HepG2 (cell line): ENCODE measurements around the gene ITGA6. TPM values are rescaled to one million over a fixed set of nuclear protein-coding genes. Genes with fewer than 3 reads are reported as not detected.

Experiments used
- CREB1 ChIP-seq, 2 experiments: fragments of 450-650 bp in 1 of 2; IDR thresholded peaks; 2 replicates each; pipeline ENCODE4 v1.6.1; 2016 to 2017; ENCODE audit warnings: control low read depth in 1 of 2, mild to moderate bottlenecking in 1 of 2, missing compliant biosample characterization in 1 of 2, missing genetic modification characterization in 1 of 2
- CSRNP2 ChIP-seq: sonication (generic); formaldehyde crosslinking; conservative IDR thresholded peaks from 2 replicates; pipeline ENCODE4 v1.8.0; 2022; ENCODE audit warnings: low read depth, missing genetic modification reagents
- GMEB2 ChIP-seq: IDR thresholded peaks from 2 replicates; pipeline ENCODE4 v1.6.1; 2016; ENCODE audit warnings: missing biosample characterization, missing genetic modification reagents, low read depth
- HMG20A ChIP-seq: IDR thresholded peaks from 2 replicates; pipeline ENCODE4 v1.6.1; 2016; ENCODE audit warnings: borderline replicate concordance
- HNF4G ChIP-seq, 2 experiments: sonication (generic) in 1 of 2; formaldehyde crosslinking in 1 of 2; IDR thresholded peaks; 2 replicates each; pipeline versions ENCODE4 v1.4.0 to v1.6.1; 2011 to 2020; ENCODE audit warnings: borderline replicate concordance in 2 of 2, low read depth in 2 of 2, mild to moderate bottlenecking in 2 of 2, low read length in 1 of 2, missing genetic modification reagents in 1 of 2, moderate library complexity in 1 of 2
- KLF16 ChIP-seq, 2 experiments: sonication (generic) in 1 of 2; formaldehyde crosslinking in 1 of 2; IDR thresholded peaks; 2 replicates each; pipeline versions ENCODE4 v1.6.1 to v1.8.0; 2016 to 2023; ENCODE audit warnings: missing genetic modification reagents in 2 of 2, missing compliant biosample characterization in 1 of 2
- MYNN ChIP-seq: sonication (generic); formaldehyde crosslinking; IDR thresholded peaks from 2 replicates; pipeline ENCODE4 v1.4.0; 2020; ENCODE audit warnings: mild to moderate bottlenecking, low read depth, missing genetic modification reagents
- NAIF1 ChIP-seq: sonication (generic); formaldehyde crosslinking; IDR thresholded peaks from 2 replicates; pipeline ENCODE4 v1.5.0; 2020; ENCODE audit warnings: mild to moderate bottlenecking, missing genetic modification reagents, borderline replicate concordance
- NPAS2 ChIP-seq: sonication (generic); formaldehyde crosslinking; IDR thresholded peaks from 2 replicates; pipeline ENCODE4 v1.8.0; 2022; ENCODE audit warnings: mild to moderate bottlenecking, missing genetic modification reagents, borderline replicate concordance
- PCBP2 ChIP-seq: fragments of 200-400 bp; formaldehyde crosslinking; optimal IDR thresholded peaks from 2 replicates; pipeline ENCODE3; 2018; ENCODE audit warnings: low read length, low read depth; ENCODE audit not compliant: poor library complexity, severe bottlenecking
- REST ChIP-seq, 2 experiments: IDR thresholded peaks; 2 replicates each; pipeline ENCODE4 v1.6.1; 2011 to 2012; ENCODE audit warnings: low read length in 2 of 2, borderline replicate concordance in 1 of 2, low read depth in 1 of 2, mild to moderate bottlenecking in 1 of 2, moderate library complexity in 1 of 2
- XRCC5 ChIP-seq: fragments of 200-400 bp; formaldehyde crosslinking; optimal IDR thresholded peaks from 2 replicates; pipeline ENCODE3; 2017; ENCODE audit warnings: mild to moderate bottlenecking, low read length
- ZBTB8A ChIP-seq: sonication (generic); formaldehyde crosslinking; IDR thresholded peaks from 2 replicates; pipeline ENCODE4 v1.4.0; 2020; ENCODE audit warnings: mild to moderate bottlenecking, low read depth, missing genetic modification reagents, borderline replicate concordance
- ZNF205 ChIP-seq: IDR thresholded peaks from 2 replicates; pipeline ENCODE4 v1.6.1; 2018; ENCODE audit warnings: missing biosample characterization, missing genetic modification reagents
- ZNF44 ChIP-seq: sonication (generic); formaldehyde crosslinking; IDR thresholded peaks from 2 replicates; pipeline ENCODE4 v1.5.1; 2020; ENCODE audit warnings: mild to moderate bottlenecking, missing genetic modification reagents
- ZNF547 ChIP-seq: sonication (generic); formaldehyde crosslinking; IDR thresholded peaks from 2 replicates; pipeline ENCODE4 v1.5.1; 2020; ENCODE audit warnings: mild to moderate bottlenecking, missing genetic modification reagents
- ZNF556 ChIP-seq: sonication (generic); formaldehyde crosslinking; IDR thresholded peaks from 2 replicates; pipeline ENCODE4 v1.4.0; 2020; ENCODE audit warnings: mild to moderate bottlenecking, missing genetic modification reagents, borderline replicate concordance
- ZNF598 ChIP-seq: sonication (generic); formaldehyde crosslinking; IDR thresholded peaks from 2 replicates; pipeline ENCODE4 v1.5.1; 2020; ENCODE audit warnings: mild to moderate bottlenecking, missing genetic modification reagents, borderline replicate concordance
- ZNF619 ChIP-seq: sonication (generic); formaldehyde crosslinking; IDR thresholded peaks from 2 replicates; pipeline ENCODE4 v1.4.0; 2020; ENCODE audit warnings: mild to moderate bottlenecking, missing genetic modification reagents
- polyA plus RNA-seq, 8 experiments: library from polyadenylated mRNA; depleted of rRNA in 3 of 8; stranded (reverse) in 7 of 8; unstranded in 1 of 8; fragments of >200 nt; fragmentation: Illumina TruSeq in 4 of 8; extraction: Trizol in 4 of 8; gene quantifications; 2 replicates each; pipeline versions ENCODE4 v1.2.1 to v1.2.3, GENCODE V29; 2011 to 2016; ENCODE audit warnings: low read depth in 4 of 8, missing spikeins in 1 of 8, mixed read lengths in 1 of 8; ENCODE audit not compliant: insufficient read depth in 1 of 8
- total RNA-seq, 5 experiments: library from RNA; depleted of rRNA; stranded (reverse); fragments of >200 nt; fragmentation: Illumina TruSeq; extraction: Trizol; gene quantifications; 2 replicates each; pipeline ENCODE4 v1.2.3, GENCODE V29; 2016; ENCODE audit warnings: low read depth in 1 of 5

Gene ITGA6
- total and polyA plus RNA-seq, 2 of the 13 experiments (the other 11 are each of a cell fraction or from before 2014, with no cell fraction given): 24.0 to 92.5 TPM

- TF ChIP-seq CREB1 (IDR thresholded peaks at IDR 0.05) (no peak), CREB1 (CRISPR knock-in tag; IDR thresholded peaks at IDR 0.05) (no peak), REST (IDR thresholded peaks at IDR 0.05; ENCODE audit: borderline replicate concordance in 1 of 2, low read depth in 1 of 2, low read length in 2 of 2) (peak in 1 of 2 experiments; percentile 53; a peak in 1 of 4 replicates), ZNF556 (peak; percentile 72; the same call in 1 of the 2 replicates), ZNF205 (peak; percentile 98), ZNF547 (CRISPR knock-in tag) (peak; percentile 40; the same call in 1 of the 2 replicates), NPAS2 (CRISPR knock-in tag) (no peak), ZBTB8A (no peak), GMEB2 (no peak), MYNN (CRISPR knock-in tag) (no peak), ZNF44 (CRISPR knock-in tag) (no peak), ZNF619 (CRISPR knock-in tag) (no peak), CSRNP2 (CRISPR knock-in tag) (no peak), KLF16 (CRISPR knock-in tag; IDR thresholded peaks at IDR 0.05) (no peak), XRCC5 (peak; percentile 53), NAIF1 (CRISPR knock-in tag) (0 out of 2 replicates have a peak, but pooled peaks have one; percentile 44), ZNF598 (CRISPR knock-in tag) (no peak), HNF4G (IDR thresholded peaks at IDR 0.05; ENCODE audit: borderline replicate concordance, low read depth, low read length) (peak; percentile 69), HNF4G (CRISPR knock-in tag; IDR thresholded peaks at IDR 0.05; ENCODE audit: borderline replicate concordance, low read depth) (peak; percentile 34; the same call in 1 of the 2 replicates), HMG20A (CRISPR knock-in tag) (0 out of 2 replicates have a peak, but pooled peaks have one; percentile 66), PCBP2 (no peak)
Measured at GRCh38 chr2:172480301-172481218, 53.2 kb downstream of the ITGA6 start (continued).
